Ramos (cell line): ENCODE measurements around the gene RCL1.

Experiments used
- in situ Hi-C: fragments of 300-500 bp; cut with MboI; formaldehyde crosslinking; loops from one replicate; pipeline ENCODE4 v1.14.3; 2022; ENCODE audit warnings: low sequenced_read_pairs; ENCODE audit not compliant: unreplicated experiment

RCL1 gene

DNA sequence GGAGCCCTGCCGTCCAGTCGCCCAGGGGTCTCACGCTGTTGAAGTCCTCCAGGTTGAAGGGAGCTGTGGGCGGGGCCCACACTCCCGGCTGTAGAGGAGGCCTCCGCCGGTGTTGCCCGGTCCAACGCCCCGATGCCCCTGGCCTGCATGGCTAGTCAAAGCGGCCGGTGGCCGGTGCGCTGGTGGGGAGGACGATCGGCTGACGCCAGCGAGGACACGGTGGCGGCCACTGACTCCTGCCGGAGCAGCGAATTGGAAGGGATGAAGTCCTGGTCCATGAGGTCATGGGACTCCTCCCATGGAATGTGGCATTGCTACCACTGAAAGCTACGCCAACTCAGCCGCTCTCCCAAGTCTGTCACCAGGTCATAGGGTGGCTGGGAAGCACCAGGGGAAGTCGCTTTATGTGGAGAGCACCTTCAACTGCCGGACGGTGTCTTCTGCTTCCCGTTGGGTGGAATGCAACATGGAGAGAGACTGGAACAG is 11.8 kb downstream of the RCL1 start:
- in situ Hi-C loops: no loop called here

DNA sequence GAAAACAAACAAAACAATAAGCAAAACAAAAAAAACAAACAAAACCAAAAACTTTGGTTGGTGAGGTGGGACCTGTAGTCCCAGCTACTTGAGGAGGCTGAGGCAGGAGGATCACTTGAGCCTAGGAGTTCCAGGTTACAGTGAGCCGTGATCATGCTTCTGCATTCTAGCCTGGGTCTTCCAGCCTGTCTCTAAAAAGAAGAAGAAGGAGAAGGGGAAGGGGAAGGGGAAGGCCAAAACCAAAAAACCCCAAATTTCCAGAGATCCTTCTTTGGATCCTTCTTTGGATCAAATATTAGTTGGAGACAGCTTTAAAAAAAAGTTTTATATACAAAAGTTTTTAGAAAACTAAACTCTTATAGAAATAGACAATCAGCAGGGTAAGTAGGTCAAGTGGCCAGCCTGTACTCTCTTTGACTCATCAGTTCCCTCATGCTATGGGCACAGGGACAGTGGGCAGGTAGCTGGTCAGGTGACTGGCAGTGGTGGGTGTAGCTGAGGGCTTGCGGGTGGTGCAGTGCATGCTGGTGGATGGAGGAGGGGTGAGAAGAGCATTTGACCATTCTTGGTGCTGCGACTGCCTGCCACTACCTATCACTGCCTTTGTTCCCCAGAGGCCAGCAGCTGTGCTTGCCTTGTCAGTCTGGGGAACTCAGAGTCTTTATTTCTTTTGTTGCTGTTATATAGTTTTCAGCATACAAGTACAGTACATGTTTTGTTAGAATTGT is 12.6 kb downstream of the RCL1 start:
- in situ Hi-C loops: no loop called here

DNA sequence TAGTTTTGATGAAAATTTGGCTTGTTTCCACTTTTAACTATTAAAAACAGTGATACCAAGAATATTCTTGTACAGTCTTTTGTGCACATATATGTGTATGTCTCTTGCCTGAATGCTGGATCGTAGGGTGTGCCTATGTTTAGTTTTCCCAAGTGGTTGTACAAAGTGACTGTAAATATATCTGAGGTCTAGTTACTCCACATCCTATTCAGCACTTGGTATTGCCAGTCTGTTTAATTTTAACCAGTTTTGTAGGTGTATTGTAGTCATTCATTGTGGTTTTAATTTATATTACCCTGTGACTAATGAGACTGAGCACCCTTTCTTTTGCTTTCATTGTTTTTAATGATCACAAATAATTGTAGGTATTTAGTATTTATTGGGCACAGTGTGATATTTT is 17.8 kb downstream of the RCL1 start:
- in situ Hi-C loops: no loop called here

DNA sequence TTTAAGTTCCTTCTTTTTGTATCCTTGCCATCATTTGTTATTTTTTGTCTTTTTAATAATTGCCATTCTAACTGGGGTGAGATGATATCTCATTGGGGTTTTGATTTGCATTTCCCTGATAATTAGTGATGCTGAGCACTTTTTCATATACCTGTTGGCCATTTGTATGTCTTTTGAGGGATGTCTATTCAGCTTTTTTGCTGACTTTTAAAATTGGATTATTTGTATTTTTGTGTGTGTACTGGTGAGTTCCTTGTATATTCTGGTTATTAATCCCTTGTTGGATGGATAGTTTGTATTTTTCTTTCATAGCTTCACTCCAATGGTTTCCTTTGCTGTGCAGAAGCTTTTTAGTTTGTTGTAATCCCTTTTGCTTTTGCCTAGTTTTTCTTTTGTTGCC is 19.1 kb downstream of the RCL1 start:
- in situ Hi-C loops: no loop called here

DNA sequence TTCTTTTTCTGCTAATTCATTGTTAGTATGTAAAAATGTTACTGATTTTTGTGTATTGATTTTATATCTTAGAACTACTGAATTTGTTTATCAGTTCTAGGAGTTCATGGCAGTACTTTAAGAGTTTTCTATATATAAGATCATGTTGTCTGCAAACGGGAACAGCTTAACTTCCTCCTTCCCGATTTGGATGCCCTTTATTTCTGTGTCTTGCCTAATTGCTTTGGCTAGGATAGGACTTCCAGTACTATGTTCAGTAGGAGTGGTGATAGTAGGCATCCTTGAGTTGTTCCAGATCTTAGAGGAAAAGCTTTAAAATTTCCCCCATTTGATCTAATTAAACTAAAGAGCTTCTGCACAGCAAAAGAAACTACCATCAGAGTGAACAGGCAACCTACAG is 20.1 kb downstream of the RCL1 start:
- in situ Hi-C loops: no loop called here

DNA sequence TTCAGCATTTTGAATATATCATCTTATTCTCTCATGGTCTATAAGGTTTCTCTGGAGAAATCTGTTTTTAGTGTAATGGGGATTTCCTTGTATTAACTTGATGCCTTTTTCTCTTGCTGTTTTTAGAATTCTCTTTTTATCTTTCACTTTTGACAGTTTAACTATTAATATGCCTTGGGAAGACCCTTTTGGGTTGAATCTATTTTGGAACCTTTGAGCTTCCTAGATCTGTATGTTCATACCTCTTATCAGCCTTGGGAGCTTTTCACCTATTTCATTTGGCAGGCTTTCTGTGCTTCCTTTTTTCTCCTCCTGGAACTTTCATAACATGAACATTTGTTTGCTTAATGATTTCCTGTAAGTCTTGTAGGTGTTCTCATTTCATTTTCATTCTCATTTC is 22.2 kb downstream of the RCL1 start:
- in situ Hi-C loops: no loop called here

DNA sequence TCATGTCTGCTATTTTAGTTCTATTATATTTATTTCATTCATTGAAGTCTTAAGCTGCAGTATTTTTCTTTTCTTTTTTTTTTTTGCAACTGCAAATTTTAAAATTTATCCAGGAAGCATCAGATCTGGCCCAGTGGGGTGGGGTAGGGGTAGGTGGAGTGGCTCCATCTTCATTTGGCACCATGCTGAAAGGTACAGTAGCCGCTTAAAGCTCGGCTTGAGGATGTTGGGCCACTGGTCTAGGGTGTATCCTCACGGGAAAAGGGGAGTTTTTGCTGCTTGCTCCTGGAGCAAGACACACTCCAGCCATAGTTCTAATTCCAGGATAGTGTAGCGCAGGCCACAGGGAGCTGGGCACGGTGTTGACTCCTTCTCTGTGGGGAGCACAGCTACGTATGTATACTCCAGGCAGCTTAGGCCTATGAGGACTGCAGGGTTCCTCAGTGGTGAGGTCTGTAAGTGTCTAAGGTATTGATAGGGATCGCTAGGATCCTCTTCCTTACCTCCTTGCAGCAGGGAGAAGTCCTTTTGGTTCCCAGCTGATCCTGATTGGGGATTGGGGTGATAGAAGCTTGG is 22.7 kb downstream of the RCL1 start:
- in situ Hi-C loops: no loop called here

DNA sequence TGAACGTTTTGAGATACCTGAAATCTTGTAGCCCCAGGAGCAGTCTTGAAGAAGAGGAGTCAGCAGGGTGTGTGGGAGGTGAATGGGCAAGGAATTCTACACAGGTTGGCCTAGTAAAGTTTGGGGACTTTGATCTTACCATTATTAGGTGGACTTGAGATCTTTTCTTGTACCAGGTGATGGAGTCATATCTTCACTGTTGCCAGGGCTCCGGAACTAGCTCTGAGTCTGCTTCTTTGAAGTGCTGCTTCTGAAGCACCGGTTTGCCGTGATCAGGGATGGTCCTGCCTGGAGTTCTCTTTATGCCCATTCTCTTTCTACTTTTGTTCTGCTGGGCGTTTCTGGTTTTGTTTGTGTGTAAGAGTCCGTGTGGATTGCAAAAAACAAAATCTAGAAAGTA is 27.4 kb downstream of the RCL1 start:
- in situ Hi-C loops: no loop called here

DNA sequence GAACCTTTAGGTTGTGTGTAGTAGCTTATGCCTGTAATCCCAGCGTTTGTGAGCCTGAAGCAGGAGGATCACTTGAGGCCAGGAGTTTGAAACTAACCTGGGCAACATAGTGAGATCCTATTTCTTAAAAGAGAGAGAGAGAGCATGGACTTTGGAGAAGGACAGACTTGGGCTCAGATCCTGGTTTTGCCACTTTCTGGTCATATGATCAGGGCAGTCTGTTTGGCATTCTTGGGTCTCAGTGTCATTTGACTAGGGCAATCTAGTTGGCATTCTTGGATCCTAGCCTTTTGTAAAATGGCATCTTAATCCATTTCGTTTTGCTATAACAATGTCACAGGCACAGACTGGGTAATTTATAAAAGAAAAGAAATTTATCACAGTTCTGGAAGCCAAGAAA is 28.4 kb downstream of the RCL1 start:
- in situ Hi-C loops: no loop called here

DNA sequence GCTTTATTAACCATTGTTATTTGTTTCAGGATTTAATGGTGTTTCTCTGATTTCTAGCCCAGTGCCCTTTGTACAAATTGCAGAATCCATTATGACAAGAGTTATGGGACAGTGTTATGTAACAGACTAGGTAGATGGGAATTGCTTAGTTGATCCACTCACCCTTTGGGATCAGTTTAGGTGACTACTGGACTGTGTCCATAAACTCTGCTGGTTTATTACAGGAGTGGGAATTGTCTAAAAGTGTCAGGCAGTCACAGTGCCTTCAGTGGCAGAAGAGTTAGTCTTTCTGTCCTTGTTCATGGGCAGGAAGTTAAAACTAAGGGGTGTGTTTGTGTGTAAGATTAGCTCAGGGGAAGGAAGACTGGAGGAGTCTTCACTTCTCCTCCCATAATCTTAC is 29.3 kb downstream of the RCL1 start:
- in situ Hi-C loops: no loop called here

DNA sequence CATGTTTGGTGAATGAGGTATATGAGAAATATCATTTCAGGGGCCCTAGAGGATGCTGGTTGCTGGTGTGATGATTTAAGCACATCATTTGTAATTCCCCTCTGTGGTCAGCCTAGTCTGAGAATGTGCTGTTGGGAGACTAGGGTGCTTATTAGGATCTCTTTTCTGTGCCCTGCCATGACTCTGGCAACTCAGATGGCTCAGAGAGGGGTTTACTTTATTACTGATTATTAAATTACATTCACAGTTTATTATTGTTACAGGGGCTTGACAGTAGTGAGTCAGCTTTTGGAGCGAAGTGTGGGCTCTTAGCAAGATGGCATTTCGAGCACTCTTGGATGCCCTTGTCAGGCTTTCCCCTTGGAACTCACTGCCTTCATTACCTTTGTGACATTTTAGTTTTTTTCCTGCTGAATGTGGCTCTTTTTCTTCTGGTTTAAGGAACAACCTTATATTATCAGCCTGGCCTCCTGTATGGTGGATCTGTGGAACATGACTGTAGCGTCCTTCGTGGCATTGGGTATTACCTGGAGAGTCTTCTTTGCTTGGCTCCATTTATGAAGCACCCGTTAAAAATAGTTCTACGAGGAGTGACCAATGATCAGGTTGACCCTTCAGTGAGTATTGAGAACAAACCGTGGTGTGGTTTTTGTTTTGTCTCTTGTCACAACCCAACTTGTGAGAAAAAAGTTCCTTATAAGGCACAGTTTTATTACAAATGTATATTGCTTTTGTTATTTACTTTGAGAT is 33.8 kb downstream of the RCL1 start:
- in situ Hi-C loops: no loop called here

DNA sequence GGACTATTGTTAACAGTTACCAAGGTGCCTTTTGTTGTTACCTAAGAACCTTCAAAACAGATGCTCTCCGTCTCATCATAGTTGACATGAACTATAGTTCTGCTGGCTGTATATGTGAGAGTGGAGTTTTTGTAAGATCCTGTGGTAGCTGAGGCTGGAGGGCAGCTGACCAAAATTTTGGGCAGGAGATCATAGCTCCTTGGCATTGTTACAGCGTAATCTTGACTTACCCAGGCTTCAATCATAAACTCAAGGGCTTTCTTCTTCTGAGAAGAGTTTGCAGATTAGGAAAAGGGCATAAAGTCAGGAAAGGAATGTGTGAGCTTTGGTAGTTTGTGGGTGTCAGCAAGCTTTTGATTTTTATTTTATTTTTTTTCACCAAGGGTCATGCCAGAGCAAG is 34.5 kb downstream of the RCL1 start:
- in situ Hi-C loops: no loop called here

DNA sequence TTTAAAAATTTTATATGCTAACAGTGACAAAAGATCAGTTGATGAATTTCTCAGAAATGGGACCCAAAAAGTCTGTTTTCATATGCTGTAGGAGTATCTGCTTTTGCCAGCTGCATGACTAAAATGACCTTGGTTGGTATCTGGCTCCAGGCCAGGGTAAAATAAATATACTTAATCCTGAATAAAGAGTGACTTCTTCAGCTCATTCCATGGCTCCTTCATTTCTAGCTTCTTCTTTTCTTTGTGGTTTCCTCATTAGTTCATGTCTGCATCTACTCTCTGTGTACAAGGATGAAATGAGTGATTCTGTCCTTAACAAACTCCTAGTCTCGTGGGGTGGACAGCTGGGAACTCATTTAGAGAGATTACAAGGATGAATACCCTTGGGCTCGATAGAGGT is 36.0 kb downstream of the RCL1 start:
- in situ Hi-C loops: no loop called here

DNA sequence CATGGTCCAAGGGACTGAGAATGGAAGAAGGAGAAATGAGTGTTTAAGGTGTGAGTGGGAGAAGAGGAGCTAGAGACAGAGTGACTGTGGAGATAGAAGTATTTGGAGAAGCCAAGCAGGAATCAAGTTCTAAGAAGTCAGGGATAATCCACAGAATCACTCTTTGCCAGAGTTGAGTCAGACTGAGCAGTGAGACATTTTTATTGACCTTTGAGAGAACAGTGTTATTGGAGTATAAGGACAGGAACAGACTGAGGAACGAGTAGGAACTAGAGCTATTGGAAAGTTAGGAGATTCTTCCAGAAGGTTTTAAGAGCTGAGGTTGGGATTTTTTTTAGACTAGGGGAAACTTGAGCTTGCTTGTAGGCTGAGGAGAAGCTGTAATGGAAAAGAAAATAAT is 37.2 kb downstream of the RCL1 start:
- in situ Hi-C loops: no loop called here

DNA sequence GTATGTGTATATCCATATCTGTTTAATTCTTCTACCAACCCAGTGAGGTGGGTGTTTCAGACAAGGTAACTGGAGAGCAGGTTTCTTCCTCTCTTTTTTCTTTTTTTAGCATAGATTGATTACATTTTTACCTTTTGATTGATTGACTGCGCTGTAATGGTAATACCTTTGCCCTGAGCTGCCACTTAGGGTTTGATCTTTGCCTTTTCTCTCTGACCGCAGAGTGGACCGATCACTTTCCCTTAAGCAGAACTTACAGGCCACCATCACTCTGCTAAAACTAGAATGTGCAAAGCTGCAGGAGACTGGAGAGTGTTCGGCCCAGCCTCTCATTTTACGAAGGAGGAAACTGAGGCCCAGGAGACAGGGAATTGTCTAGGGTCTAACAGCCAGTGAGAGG is 38.0 kb downstream of the RCL1 start:
- in situ Hi-C loops: no loop called here

DNA sequence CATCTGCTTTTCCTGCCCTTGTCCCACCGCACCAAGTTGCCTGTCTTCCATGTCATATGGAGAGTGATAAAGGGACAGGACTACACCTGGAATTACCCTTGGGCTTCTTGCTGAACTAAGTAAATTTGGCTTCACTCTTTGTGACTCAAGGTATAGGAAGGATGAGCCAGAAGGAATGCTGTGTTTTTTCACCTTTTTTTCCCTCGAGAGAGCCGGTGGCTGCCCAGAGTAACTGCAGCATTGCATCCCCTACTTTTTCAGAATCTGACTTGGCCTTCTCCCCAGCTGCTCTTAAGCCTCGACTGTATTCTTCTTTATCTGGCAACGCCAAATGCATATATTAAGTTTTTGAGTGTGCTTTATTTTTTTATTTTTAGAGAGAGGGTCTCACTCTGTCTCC is 38.4 kb downstream of the RCL1 start:
- in situ Hi-C loops: no loop called here

DNA sequence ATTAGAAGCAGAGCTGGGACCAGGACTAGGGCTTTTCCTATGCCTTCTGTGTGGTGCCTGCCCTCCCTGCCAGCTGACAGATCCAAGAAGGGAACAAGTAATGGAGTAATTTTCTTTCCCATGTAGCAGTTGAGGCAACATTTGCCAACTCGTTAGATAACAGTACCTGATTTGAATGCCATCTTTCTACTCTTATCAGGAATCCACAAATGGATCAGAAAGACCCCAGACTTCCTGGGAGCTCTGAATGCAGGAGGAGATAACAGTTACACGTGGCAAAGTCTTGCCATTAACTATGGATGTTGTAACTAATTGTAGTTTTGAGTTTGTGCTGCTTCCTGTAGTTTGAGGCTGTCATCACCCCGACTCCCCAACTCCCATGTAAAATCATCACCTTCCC is 39.2 kb downstream of the RCL1 start:
- in situ Hi-C loops: no loop called here

DNA sequence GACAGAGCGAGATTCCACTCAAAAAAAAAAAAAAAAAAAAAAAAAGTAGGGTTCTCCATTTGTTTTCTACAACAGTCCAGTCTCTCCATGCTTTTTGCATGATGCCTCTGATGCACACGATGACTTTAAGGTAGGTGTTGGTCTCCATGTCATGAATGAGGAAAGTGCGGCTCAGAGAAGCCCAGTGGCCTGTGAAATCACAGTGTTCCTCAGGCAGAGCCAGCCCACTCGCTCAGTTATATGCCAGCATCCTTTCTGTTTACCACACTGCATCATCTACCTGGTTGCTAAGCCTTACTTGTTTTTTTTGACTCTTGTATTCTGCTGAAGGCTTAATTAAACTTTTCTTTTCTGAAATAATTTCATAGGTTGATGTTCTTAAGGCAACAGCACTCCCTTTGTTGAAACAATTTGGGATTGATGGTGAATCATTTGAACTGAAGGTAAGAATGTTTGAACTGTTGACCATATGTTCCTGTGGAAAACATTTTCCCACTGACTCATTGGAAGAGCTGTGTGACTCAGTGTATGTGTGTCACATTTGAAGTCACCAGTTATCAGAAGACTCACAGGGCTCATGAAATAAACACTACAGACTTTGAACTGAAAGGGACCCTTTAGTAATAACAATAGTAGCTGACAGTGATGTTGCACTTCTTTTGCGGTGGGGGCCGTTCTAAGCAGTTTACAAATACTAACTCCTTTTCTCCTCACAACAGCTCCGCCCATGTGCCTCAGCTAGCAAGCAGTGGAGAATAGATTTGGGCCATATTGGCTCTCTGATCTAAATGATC is 40.2 kb downstream of the RCL1 start:
- in situ Hi-C loops: no loop called here

DNA sequence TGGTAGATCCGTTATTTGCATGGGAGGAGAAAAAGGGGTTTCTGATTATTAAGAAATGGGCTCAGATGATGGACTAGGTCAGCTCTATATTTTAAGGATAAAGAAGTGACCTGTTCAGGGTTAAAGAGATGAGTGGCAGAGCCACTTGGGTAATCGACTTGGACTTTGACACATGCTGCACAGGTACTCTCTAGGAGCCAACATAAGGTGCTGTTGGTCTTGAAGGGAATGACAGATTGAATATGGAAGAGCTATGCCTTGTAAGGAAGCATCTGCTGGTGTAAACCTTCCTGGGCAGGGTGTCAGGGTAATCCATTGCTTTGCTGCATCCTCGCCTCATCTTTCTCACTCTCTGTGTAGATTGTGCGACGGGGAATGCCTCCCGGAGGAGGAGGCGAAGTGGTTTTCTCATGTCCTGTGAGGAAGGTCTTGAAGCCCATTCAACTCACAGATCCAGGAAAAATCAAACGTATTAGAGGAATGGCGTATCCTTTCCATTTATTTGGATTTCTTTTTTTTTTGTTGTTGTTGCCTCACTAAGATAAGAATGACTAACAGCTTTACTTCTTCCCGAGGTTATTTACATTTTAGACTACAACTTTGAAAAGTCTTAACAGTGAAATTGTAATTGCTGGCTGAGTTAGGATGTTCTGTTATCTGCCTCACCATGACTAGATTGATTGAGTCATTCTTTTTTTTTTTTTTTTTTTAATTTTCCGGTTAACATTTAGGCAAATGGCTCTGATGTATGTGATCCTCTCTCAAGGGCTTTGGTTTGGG is 41.2 kb downstream of the RCL1 start:
- in situ Hi-C loops: no loop called here

DNA sequence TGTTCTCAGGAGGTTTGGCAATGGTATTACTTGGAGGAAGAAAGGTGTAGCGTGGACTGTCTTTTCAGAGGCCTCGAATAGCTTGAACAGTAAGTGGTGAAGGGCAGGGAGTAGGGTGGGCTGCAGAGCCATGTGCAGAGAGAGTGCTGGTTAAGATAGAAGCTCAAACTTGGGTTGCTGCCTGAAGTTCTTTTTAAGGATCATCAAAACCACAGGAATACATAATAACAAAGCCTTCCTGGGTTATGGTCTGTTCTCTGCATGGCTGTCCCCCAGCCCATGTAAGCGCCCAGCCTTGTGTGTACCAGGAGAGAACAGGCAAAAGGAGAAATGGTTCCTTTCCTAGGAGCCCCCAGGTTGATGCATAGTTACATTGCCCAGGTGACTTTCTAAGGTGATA is 43.9 kb downstream of the RCL1 start:
- in situ Hi-C loops: no loop called here
